HG03442 (cell line): ENCODE measurements around the gene ASXL3.
A peak's percentile ranks its signal among the peaks of the same experiment; 100 is the strongest.

Experiments
- ATAC-seq: cut with Tn5 transposase; IDR thresholded peaks from one replicate; pipeline ENCODE4 v1.9.1; 2021; ENCODE audit warnings: mild to moderate bottlenecking, moderate library complexity; ENCODE audit not compliant: unreplicated experiment

ASXL3 gene

GRCh38 chr18:33712719-33713118, 134.7 kb downstream of the ASXL3 start:
- no peak for ATAC-seq

- ATAC-seq, result peak; percentile 54
Measured at GRCh38 chr18:33716061-33716683, 138.2 kb downstream of the ASXL3 start.

- no peak for ATAC-seq
Measured at GRCh38 chr18:33717339-33717738, 139.3 kb downstream of the ASXL3 start.

GRCh38 chr18:33720133-33720532, 142.1 kb downstream of the ASXL3 start:
- ATAC-seq, result no peak

- peak; percentile 91 for ATAC-seq
Measured at GRCh38 chr18:33729556-33729955, 151.5 kb downstream of the ASXL3 start.

GRCh38 chr18:33733376-33733775, 155.4 kb downstream of the ASXL3 start:
- ATAC-seq, result no peak

- no peak for ATAC-seq
Measured at GRCh38 chr18:33735428-33735827, 157.4 kb downstream of the ASXL3 start.

GRCh38 chr18:33741760-33742159, 163.7 kb downstream of the ASXL3 start:
- ATAC-seq, result no peak

GRCh38 chr18:33744032-33744697, 166.1 kb downstream of the ASXL3 start:
- no peak for ATAC-seq

GRCh38 chr18:33745151-33745795, 167.3 kb downstream of the ASXL3 start:
- no peak for ATAC-seq

GRCh38 chr18:33745871-33746545, 168.0 kb downstream of the ASXL3 start:
- no peak for ATAC-seq

GRCh38 chr18:33749834-33750233, 171.8 kb downstream of the ASXL3 start:
- ATAC-seq, result peak; percentile 44

- no peak for ATAC-seq
Measured at GRCh38 chr18:33750366-33750765, 172.3 kb downstream of the ASXL3 start.

- ATAC-seq, result no peak
Measured at GRCh38 chr18:33751613-33752221, 173.7 kb downstream of the ASXL3 start.

GRCh38 chr18:33755391-33755790, 177.4 kb downstream of the ASXL3 start:
- ATAC-seq, result no peak

- peak; percentile 50 for ATAC-seq
Measured at GRCh38 chr18:33755931-33756560, 178.0 kb downstream of the ASXL3 start.

GRCh38 chr18:33757037-33757436, 179.0 kb downstream of the ASXL3 start:
- no peak for ATAC-seq

GRCh38 chr18:33761363-33761762, 183.3 kb downstream of the ASXL3 start:
- peak; percentile 46 for ATAC-seq

- no peak for ATAC-seq
Measured at GRCh38 chr18:33781429-33781828, 203.4 kb downstream of the ASXL3 start.
